GM12878 (cell line): ENCODE results near the gene SH2D2A. TPM values are rescaled to one million over a fixed set of nuclear protein-coding genes. Genes with fewer than 3 reads are reported as not detected.

Experiments
- ATAC-seq: fragments of 200-7000 bp; cut with Tn5 transposase; 3 replicates; pipeline ENCODE4 v1.9.1; 2020; ENCODE audit warnings: mild to moderate bottlenecking, moderate library complexity
- BruUV-seq: library from RNA; stranded (reverse); fragments of 400-500 nt; replicated peaks from 2 replicates; lab custom pipeline; 2021; lab: Mats Ljungman, UMichigan
- CTCF ChIA-PET: fragments of 300-600 bp; sonication (Branson Sonifier 250); formaldehyde crosslinking; extraction: SDS; loops from one replicate; lab custom pipeline; 2021; ENCODE audit warnings: inconsistent platforms; lab: Yijun Ruan, JAX
- POLR2A ChIA-PET: fragments of 350-600 bp; formaldehyde crosslinking; extraction: SDS; loops from one replicate; lab custom pipeline; 2021; ENCODE audit warnings: inconsistent platforms; lab: Charles Lee
- RAD21 ChIA-PET: fragments of 300-600 bp; sonication (Branson Sonifier 250); formaldehyde crosslinking; loops from one replicate; lab custom pipeline; 2023; ENCODE audit warnings: antibody characterized with exemption; ENCODE audit not compliant: unreplicated experiment; lab: Charles Lee
- SMC1A ChIA-PET: fragments of 300-600 bp; sonication (Branson Sonifier 250); formaldehyde crosslinking; loops from one replicate; lab custom pipeline; 2023; ENCODE audit not compliant: unreplicated experiment, uncharacterized antibody; lab: Charles Lee
- DNase-seq: peaks from one replicate; pipeline ENCODE4 v3.0.0-alpha.2; 2011; ENCODE audit warnings: low read depth, low spot score
- FAIRE-seq: peaks from 3 replicates; lab custom pipeline; 2011; peaks lifted over from hg19 to GRCh38; lab: Jason Lieb, UNC
- H2AFZ ChIP-seq: 2 replicates; pipeline ENCODE4 v1.6.0; 2011; ENCODE audit warnings: low read depth, low read length, control low read depth; ENCODE audit not compliant: control insufficient read depth
- H3K27ac ChIP-seq: 2 replicates; pipeline ENCODE4 v1.5.1; 2011; ENCODE audit warnings: control low read depth; ENCODE audit not compliant: control insufficient read depth, insufficient read depth
- H3K27me3 ChIP-seq, 2 experiments: replicated peaks in 1 of 2; 2 replicates each; pipeline versions ENCODE4 v1.6.0 to v1.6.1; 2011; ENCODE audit warnings: low read length in 1 of 2; ENCODE audit not compliant: control insufficient read depth in 2 of 2, insufficient read depth in 2 of 2
- H3K36me3 ChIP-seq, 2 experiments: 2 replicates each; pipeline ENCODE4 v1.5.1; 2011; ENCODE audit warnings: low read length in 1 of 2; ENCODE audit not compliant: control insufficient read depth in 2 of 2, insufficient read depth in 2 of 2
- H3K4me1 ChIP-seq: 2 replicates; pipeline ENCODE4 v1.6.1; 2011; ENCODE audit warnings: mild to moderate bottlenecking, low read length, moderate library complexity, mixed read lengths; ENCODE audit not compliant: control insufficient read depth, insufficient read depth
- H3K4me2 ChIP-seq: 2 replicates; pipeline ENCODE4 v1.6.0; 2011; ENCODE audit warnings: control low read depth; ENCODE audit not compliant: control insufficient read depth, insufficient read depth
- H3K4me3 ChIP-seq: fragments of 200-600 bp; sonication (generic); 2 replicates; pipeline ENCODE4 v1.5.1; 2016
- H3K79me2 ChIP-seq: 2 replicates; pipeline ENCODE4 v1.6.0; 2011; ENCODE audit warnings: low read length; ENCODE audit not compliant: control insufficient read depth, insufficient read depth
- H3K9ac ChIP-seq: 2 replicates; pipeline ENCODE4 v1.8.0; 2011; ENCODE audit warnings: low read length, control low read depth, mixed read lengths; ENCODE audit not compliant: control insufficient read depth, insufficient read depth
- H3K9me3 ChIP-seq: replicated peaks from 3 replicates; pipeline ENCODE4 v1.5.1; 2011; ENCODE audit warnings: mild to moderate bottlenecking, low read length; ENCODE audit not compliant: control insufficient read depth, insufficient read depth
- H4K20me1 ChIP-seq: 2 replicates; pipeline ENCODE4 v1.6.0; 2011; ENCODE audit not compliant: control insufficient read depth, insufficient read depth
- CHD1 ChIP-seq: IDR thresholded peaks from 2 replicates; pipeline ENCODE4 v1.6.1; 2012; ENCODE audit warnings: low read depth, low read length, improper control_type of control experiment
- GABPA ChIP-seq: IDR thresholded peaks from 2 replicates; pipeline ENCODE4 v1.6.1; 2014; ENCODE audit warnings: antibody characterized with exemption, low read depth, mild to moderate bottlenecking, inconsistent platforms
- HSF1 ChIP-seq: fragments of 150-350 bp; IDR thresholded peaks from 2 replicates; pipeline ENCODE4 v1.6.1; 2014; ENCODE audit warnings: mild to moderate bottlenecking, low read depth, low read length
- JUNB ChIP-seq: IDR thresholded peaks from 2 replicates; pipeline ENCODE4 v1.6.1; 2016; ENCODE audit warnings: antibody characterized with exemption, mild to moderate bottlenecking
- RFX5 ChIP-seq: IDR thresholded peaks from 2 replicates; pipeline ENCODE4 v1.6.1; 2011; ENCODE audit warnings: low read depth, low read length, improper control_type of control experiment
- ZSCAN29 ChIP-seq: fragments of 450-650 bp; IDR thresholded peaks from 2 replicates; pipeline ENCODE4 v1.6.1; 2017; ENCODE audit warnings: mild to moderate bottlenecking, moderate library complexity
- WGBS: methylation state at CpG from one replicate; pipeline ENCODE4 v1.1.6; 2016; ENCODE audit warnings: low lambda C conversion rate; ENCODE audit not compliant: insufficient replicate concordance, insufficient coverage; ENCODE audit errors: missing lambda C conversion rate; 5-methylcytosine and 5-hydroxymethylcytosine counted together
- in situ Hi-C: fragments of 300-500 bp; cut with MboI; formaldehyde crosslinking; loops from 9 replicates; pipeline ENCODE4 v1.14.3; 2018; ENCODE audit warnings: mixed read lengths
- intact Hi-C: fragments of 100-400 bp; cut with micrococcal nuclease; formaldehyde crosslinking; loops from one replicate; pipeline ENCODE4 v1.14.2; 2022; ENCODE audit not compliant: unreplicated experiment
- polyA plus RNA-seq, 11 experiments: library from polyadenylated mRNA; depleted of rRNA in 4 of 11; unstranded in 6 of 11; stranded (reverse) in 5 of 11; fragments of >200 nt; fragmentation: Nextera tagmentation in 4 of 11; fragmentation: Illumina TruSeq in 1 of 11; extraction: Ambion mirVana in 4 of 11; extraction: Trizol in 1 of 11; gene quantifications; 1 replicate in 1 of 11; 2 replicates in 10 of 11; pipeline versions ENCODE4 v1.2.1 to v1.2.3, GENCODE V29; 2011 to 2016; ENCODE audit warnings: inconsistent platforms in 2 of 11, missing spikeins in 2 of 11, low read depth in 1 of 11
- total RNA-seq, 4 experiments: library from RNA; depleted of rRNA in 3 of 4; stranded (reverse); fragments of >200 nt in 3 of 4; fragmentation: Illumina TruSeq in 1 of 4; extraction: Trizol in 1 of 4; gene quantifications; 2 replicates each; pipeline versions ENCODE4 v1.2.1 to v1.2.3, GENCODE V29; 2013 to 2021
- TF ChIP-seq, protein P1 (sequence below): fragments of 150-350 bp; IDR thresholded peaks from 2 replicates; pipeline ENCODE4 v1.6.1; 2016; ENCODE audit warnings: low read depth, low read length
- TF ChIP-seq, protein P2 (sequence below): IDR thresholded peaks from 2 replicates; pipeline ENCODE4 v1.6.1; 2012; ENCODE audit warnings: low read length, inconsistent platforms
- TF ChIP-seq, protein P3 (sequence below): IDR thresholded peaks from 2 replicates; pipeline ENCODE4 v1.6.1; 2012; ENCODE audit warnings: low read depth, low read length, improper control_type of control experiment

Gene SH2D2A
- total and polyA plus RNA-seq, 10 of the 15 experiments (the other 5 are each of a cell fraction or from before 2014, with no cell fraction given) = 0.72 to 15.9 (median 7.0) TPM

GRCh38 chr1:156840898-156841279 is 24.2 kb upstream of the SH2D2A start:
- Histone ChIP-seq H3K4me1 (peaks cover 18% of the 10 kb centered on the region), H3K9ac (no peak overlapping the region), H3K4me2 (no peak overlapping the region), H4K20me1 (0 out of 2 replicates have a peak, but pooled peaks cover 2% of the 10 kb centered on the region), H3K9me3 (no peaks in the 10 kb centered on the region), H2AFZ (no peak overlapping the region), H3K4me3 (no peak overlapping the region), H3K79me2 (no peaks in the 10 kb centered on the region)
- POLR2A ChIA-PET = interaction anchor here (0.7 to 1.0 kb wide), 2 partner anchors 47 to 99 kb away, joined by 3 read pairs; no protein-coding TSS in a partner anchor
- SMC1A ChIA-PET = interaction anchor here (6.8 kb wide), 1 partner anchor 17 kb away, joined by 123 read pairs; the partner anchor contains the start of genes INSRR and NTRK1
- intact Hi-C loops = no loop called here
- DNase-seq = no peak
- no peak for FAIRE-seq
- RAD21 ChIA-PET = interaction anchor here (1.4 to 6.1 kb wide), 3 partner anchors 19 to 43 kb away, joined by 4 to 113 read pairs (median 7); partner anchors contain the start of genes INSRR and NTRK1
- BruUV-seq = no TSS peak
- WGBS = 30% methylated on average over 13 of the region's 14 CpGs
- TF ChIP-seq, protein P1, sequence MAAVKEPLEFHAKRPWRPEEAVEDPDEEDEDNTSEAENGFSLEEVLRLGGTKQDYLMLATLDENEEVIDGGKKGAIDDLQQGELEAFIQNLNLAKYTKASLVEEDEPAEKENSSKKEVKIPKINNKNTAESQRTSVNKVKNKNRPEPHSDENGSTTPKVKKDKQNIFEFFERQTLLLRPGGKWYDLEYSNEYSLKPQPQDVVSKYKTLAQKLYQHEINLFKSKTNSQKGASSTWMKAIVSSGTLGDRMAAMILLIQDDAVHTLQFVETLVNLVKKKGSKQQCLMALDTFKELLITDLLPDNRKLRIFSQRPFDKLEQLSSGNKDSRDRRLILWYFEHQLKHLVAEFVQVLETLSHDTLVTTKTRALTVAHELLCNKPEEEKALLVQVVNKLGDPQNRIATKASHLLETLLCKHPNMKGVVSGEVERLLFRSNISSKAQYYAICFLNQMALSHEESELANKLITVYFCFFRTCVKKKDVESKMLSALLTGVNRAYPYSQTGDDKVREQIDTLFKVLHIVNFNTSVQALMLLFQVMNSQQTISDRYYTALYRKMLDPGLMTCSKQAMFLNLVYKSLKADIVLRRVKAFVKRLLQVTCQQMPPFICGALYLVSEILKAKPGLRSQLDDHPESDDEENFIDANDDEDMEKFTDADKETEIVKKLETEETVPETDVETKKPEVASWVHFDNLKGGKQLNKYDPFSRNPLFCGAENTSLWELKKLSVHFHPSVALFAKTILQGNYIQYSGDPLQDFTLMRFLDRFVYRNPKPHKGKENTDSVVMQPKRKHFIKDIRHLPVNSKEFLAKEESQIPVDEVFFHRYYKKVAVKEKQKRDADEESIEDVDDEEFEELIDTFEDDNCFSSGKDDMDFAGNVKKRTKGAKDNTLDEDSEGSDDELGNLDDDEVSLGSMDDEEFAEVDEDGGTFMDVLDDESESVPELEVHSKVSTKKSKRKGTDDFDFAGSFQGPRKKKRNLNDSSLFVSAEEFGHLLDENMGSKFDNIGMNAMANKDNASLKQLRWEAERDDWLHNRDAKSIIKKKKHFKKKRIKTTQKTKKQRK = no peak
- TF ChIP-seq CHD1 (no peak), GABPA (no peak), JUNB (no peak), RFX5 (no peak), HSF1 (no peak), ZSCAN29 (no peak)
- TF ChIP-seq, protein P2, sequence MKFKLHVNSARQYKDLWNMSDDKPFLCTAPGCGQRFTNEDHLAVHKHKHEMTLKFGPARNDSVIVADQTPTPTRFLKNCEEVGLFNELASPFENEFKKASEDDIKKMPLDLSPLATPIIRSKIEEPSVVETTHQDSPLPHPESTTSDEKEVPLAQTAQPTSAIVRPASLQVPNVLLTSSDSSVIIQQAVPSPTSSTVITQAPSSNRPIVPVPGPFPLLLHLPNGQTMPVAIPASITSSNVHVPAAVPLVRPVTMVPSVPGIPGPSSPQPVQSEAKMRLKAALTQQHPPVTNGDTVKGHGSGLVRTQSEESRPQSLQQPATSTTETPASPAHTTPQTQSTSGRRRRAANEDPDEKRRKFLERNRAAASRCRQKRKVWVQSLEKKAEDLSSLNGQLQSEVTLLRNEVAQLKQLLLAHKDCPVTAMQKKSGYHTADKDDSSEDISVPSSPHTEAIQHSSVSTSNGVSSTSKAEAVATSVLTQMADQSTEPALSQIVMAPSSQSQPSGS = no peak
- TF ChIP-seq, protein P3, sequence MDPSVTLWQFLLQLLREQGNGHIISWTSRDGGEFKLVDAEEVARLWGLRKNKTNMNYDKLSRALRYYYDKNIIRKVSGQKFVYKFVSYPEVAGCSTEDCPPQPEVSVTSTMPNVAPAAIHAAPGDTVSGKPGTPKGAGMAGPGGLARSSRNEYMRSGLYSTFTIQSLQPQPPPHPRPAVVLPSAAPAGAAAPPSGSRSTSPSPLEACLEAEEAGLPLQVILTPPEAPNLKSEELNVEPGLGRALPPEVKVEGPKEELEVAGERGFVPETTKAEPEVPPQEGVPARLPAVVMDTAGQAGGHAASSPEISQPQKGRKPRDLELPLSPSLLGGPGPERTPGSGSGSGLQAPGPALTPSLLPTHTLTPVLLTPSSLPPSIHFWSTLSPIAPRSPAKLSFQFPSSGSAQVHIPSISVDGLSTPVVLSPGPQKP = no peak
- TF ChIP-seq, all 136 proteins: peak for 0
- ATAC-seq = no peak
- CTCF ChIA-PET = interaction anchor here (0.7 to 6.9 kb wide), 4 partner anchors 18 to 151 kb away, joined by 3 to 248 read pairs (median 3); partner anchors contain the start of genes INSRR and NTRK1
- Histone ChIP-seq H3K36me3 (no peaks in the 10 kb centered on the region), H3K27me3 (no peaks in the 10 kb centered on the region; a peak in 3 of 4 replicates), H3K27ac (no peak overlapping the region)
- in situ Hi-C loops = no loop called here
